Measurements from ENCODE around the gene CHRND. TPM values are rescaled to one million over a fixed set of nuclear protein-coding genes. Genes with fewer than 3 reads are reported as not detected.

The CHRND gene
- total and polyA plus RNA-seq, 2 donors, result 0.43 to 0.57 TPM

DNA sequence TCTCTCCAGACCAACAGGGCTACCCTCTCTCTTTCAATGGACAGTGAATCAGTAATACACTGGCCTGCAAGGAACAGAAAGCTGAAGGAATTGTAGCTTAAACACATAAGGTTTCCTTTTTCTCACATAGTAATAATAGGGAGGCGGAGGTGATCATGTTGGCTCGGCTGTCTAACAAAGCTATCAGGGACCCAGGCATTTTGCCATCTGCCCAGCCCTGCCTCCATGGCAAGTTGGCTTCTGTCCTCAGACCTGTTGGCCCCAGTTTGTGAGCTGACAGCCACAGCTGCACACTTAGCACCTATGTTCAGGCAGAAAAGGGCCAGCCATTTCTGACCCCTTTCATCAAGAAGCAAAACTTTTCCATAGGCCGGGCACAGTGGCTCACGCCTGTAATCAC, 11.5 kb downstream of the CHRND start:
- H3K27ac ChIP-seq (ENCODE audit: low read depth in 1 of 2, low read length in 1 of 2), result no peak overlapping the region
- peaks cover 0 to 2% of the 10 kb centered on the region in 2 donors for H3K4me1 ChIP-seq (ENCODE audit: control insufficient read depth in 2 of 2, insufficient read depth in 2 of 2, low read length in 2 of 2)
- H3K27me3 ChIP-seq (ENCODE audit: control insufficient read depth in 2 of 2, insufficient read depth in 1 of 2, low read length in 1 of 2), result peaks cover 0 to 26% of the 10 kb centered on the region in 2 donors
- H3K9me3 ChIP-seq (ENCODE audit: control insufficient read depth in 2 of 2, insufficient read depth in 1 of 2, low read length in 1 of 2), result peaks cover 2 to 3% of the 10 kb centered on the region in 2 donors
- 97% methylated on average over 4 of the region's 4 CpGs for WGBS
- H3K4me3 ChIP-seq (ENCODE audit: low read length in 2 of 2), result no peak overlapping the region
- no peaks in the 10 kb centered on the region for H3K36me3 ChIP-seq (ENCODE audit: control insufficient read depth in 2 of 2, insufficient read depth in 2 of 2, low read length in 1 of 2)
- no peak for DNase-seq (ENCODE audit: low read depth in 6 of 9, low spot score in 9 of 9)

DNA sequence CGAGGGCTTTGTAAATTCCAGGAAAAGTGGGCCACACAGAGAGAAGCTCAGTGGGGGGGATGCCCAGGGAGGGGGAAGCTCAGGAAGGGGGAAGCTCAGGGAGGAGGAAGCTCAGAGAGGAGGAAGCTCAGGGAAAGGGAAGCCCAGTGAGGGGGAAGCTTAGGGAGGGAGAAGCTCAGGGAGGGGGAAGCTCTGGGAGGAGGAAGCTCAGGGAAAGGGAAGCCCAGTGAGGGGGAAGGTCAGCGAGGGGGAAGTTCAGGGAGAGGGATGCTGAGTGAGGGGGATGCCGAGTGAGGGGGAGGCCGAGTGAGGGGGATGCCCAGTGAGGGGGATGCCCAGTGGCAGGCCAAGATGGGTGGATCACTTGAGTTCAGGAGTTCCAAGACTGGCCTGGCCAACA, 12.7 kb downstream of the CHRND start:
- Histone ChIP-seq H3K36me3 (ENCODE audit: control insufficient read depth in 2 of 2, insufficient read depth in 2 of 2, low read length in 1 of 2) (peaks cover 0 to 2% of the 10 kb centered on the region in 2 donors), H3K4me1 (ENCODE audit: control insufficient read depth in 2 of 2, insufficient read depth in 2 of 2, low read length in 2 of 2) (peaks cover 0 to 2% of the 10 kb centered on the region in 2 donors), H3K27me3 (ENCODE audit: control insufficient read depth in 2 of 2, insufficient read depth in 1 of 2, low read length in 1 of 2) (peaks cover 0 to 26% of the 10 kb centered on the region in 2 donors), H3K9me3 (ENCODE audit: control insufficient read depth in 2 of 2, insufficient read depth in 1 of 2, low read length in 1 of 2) (peaks cover 3% of the 10 kb centered on the region in 2 donors), H3K27ac (ENCODE audit: low read depth in 1 of 2, low read length in 1 of 2) (no peak overlapping the region), H3K4me3 (ENCODE audit: low read length in 2 of 2) (no peak overlapping the region)
- WGBS, result 10% methylated on average over 4 of the region's 4 CpGs
- DNase-seq (ENCODE audit: low read depth in 6 of 9, low spot score in 9 of 9), result no peak

DNA sequence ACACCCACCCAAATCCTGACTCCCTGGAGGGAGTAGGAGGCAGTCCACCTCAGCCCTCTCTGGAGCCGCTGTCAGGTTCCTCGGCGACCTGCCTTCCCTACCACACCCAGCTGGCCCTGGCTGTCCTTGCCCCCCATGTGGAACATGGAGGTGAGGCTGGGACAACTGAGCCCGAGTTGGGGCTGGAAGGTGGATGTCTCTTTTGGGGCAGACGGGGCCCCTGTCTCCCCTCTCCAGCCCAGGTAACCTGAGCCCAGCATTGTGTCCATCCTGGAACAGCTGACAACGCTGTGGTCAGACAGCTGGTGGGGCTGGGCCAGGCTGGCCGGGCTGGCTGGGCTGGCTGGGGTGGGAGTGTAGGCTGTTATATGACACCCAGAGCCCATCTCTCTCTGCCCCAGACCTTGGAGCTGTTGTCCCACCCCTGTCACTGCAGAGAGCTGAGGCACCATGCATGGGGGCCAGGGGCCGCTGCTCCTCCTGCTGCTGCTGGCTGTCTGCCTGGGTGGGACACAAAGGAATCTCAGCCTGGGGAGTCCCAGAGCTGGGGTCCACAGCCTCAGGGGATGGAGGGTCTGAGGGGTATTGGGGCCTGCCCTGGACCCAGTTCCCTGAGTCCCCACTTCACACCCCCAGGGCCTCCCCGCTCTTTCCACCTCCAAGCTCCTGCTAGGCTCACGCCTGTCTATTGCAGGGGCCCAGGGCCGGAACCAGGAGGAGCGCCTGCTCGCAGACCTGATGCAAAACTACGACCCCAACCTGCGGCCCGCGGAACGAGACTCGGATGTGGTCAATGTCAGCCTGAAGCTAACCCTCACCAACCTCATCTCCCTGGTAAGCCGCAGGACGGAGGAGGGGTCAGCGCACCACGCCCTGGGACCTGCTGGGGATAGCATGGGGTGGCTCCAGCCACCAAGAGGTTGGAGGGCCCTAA, 13.6 kb downstream of the CHRND start, which contains the start of gene CHRNG:
CHRNG (plus strand) TSS at position 395 of the 934 bp plus-strand sequence; CDS start at position 451, 56 bp downstream.
- H3K36me3 ChIP-seq (ENCODE audit: control insufficient read depth in 2 of 2, insufficient read depth in 2 of 2, low read length in 1 of 2), result peaks cover 0 to 3% of the 10 kb centered on the region in 2 donors
- DNase-seq (ENCODE audit: low read depth in 6 of 9, low spot score in 9 of 9), result no peak
- no peak within 1 kb of the TSS for H3K27ac ChIP-seq (ENCODE audit: low read depth in 1 of 2, low read length in 1 of 2)
- H3K9me3 ChIP-seq (ENCODE audit: control insufficient read depth in 2 of 2, insufficient read depth in 1 of 2, low read length in 1 of 2), result peaks cover 3% of the 10 kb centered on the region in 2 donors
- no peak within 1 kb of the TSS for H3K4me3 ChIP-seq (ENCODE audit: low read length in 2 of 2)
- peaks cover 0 to 2% of the 10 kb centered on the region in 2 donors for H3K4me1 ChIP-seq (ENCODE audit: control insufficient read depth in 2 of 2, insufficient read depth in 2 of 2, low read length in 2 of 2)
- 76% methylated on average over 23 of the region's 23 CpGs for WGBS
- peaks cover 0 to 26% of the 10 kb centered on the region in 2 donors for H3K27me3 ChIP-seq (ENCODE audit: control insufficient read depth in 2 of 2, insufficient read depth in 1 of 2, low read length in 1 of 2)

DNA sequence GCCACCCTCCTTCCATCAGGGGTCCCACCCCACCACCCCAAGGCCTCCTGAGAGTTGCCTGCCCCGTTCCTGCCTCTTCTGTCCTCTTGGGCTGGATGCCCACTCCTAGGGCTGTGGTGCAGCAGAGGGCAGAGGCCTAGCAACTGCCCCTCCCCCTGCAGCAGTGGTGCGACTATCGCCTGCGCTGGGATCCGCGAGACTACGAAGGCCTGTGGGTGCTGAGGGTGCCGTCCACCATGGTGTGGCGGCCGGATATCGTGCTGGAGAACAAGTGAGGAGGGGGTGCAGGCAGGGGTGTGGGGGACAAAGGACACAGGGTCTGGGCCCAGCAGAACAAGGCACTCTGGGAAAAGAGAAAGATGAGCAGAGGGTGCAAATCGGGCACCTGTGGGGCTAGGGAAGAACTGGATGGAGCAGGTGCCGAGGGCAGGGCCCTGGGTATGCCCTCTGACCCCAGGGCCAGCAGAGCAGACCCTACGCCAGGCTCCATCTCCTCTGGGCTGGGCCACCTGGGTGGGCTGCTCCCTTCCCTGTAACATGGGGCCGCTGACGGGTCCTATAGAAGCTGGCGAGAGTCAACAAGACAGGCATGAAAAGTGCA, 14.6 kb downstream of the CHRND start:
- peaks cover 3% of the 10 kb centered on the region in 2 donors for H3K9me3 ChIP-seq (ENCODE audit: control insufficient read depth in 2 of 2, insufficient read depth in 1 of 2, low read length in 1 of 2)
- H3K4me1 ChIP-seq (ENCODE audit: control insufficient read depth in 2 of 2, insufficient read depth in 2 of 2, low read length in 2 of 2), result peaks cover 0 to 2% of the 10 kb centered on the region in 2 donors
- WGBS, result 93% methylated on average over 17 of the region's 17 CpGs
- H3K4me3 ChIP-seq (ENCODE audit: low read length in 2 of 2), result no peak overlapping the region
- peaks cover 0 to 3% of the 10 kb centered on the region in 2 donors for H3K36me3 ChIP-seq (ENCODE audit: control insufficient read depth in 2 of 2, insufficient read depth in 2 of 2, low read length in 1 of 2)
- DNase-seq (ENCODE audit: low read depth in 6 of 9, low spot score in 9 of 9), result no peak
- peaks cover 0 to 26% of the 10 kb centered on the region in 2 donors for H3K27me3 ChIP-seq (ENCODE audit: control insufficient read depth in 2 of 2, insufficient read depth in 1 of 2, low read length in 1 of 2)
- H3K27ac ChIP-seq (ENCODE audit: low read depth in 1 of 2, low read length in 1 of 2), result no peak overlapping the region

DNA sequence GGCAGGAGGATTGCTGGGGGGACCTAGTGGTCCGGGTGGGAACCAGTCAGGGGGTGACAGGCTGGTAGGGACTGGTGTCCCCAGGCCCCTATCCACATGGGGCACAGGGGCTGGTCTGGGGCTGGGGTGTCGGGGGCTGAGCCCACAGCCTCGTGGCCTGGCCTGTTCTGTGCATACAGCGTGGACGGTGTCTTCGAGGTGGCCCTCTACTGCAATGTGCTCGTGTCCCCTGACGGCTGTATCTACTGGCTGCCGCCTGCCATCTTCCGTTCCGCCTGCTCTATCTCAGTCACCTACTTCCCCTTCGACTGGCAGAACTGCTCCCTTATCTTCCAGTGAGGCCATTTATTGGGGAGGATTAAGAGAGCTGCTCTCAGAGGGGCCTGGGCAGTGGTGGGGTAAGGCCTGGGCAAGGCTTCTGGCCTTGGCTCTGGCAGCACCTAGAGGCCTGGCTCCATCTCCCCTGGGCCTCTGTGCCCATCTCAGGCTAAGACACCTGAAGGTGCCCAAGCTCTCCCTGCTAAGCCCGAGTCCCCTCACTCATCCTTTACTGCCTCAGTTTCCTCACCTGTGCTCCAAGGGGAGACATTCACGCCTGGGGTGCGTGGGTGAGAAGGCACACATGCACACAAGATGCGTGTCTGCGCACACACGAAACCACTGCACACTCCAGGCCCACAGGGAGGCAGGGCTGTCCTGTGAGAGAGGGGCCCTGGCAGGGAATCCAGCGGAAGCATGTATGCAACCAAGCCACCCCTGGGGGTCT, 15.4 kb downstream of the CHRND start:
- H3K9me3 ChIP-seq (ENCODE audit: control insufficient read depth in 2 of 2, insufficient read depth in 1 of 2, low read length in 1 of 2), result peaks cover under 1 to 2% of the 10 kb centered on the region in 2 donors

DNA sequence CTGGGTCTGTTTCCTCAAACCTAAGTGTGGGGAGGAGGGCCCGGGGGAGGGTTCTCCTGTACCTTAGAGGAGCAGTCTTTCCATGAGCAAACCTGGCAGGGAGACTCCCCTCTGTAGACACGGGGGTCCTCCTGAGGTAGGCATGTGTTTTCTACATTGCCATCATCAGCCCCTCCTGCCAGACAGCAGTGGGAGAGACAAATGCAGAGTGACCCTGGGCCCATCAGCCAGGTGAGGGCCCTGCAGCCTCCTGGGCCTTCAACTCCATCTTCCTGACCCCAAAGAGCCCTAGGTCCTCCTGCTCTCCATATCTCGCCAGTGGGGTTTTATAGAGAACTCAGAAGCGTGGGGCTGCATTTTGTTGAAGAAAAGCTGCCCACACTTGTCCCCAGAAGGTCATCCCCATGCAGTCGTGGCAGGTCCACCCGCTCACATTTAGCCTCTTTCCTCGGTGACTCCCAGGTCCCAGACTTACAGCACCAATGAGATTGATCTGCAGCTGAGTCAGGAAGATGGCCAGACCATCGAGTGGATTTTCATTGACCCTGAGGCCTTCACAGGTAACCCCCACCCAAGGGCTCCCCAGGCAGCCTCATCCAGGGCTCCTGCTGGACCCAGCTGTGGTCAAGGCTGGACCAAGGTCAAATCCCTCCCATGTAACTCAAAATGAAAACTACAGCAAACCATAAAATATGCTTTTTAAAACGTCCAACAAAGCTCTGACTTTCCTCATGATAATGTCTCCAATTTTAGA, 16.2 kb downstream of the CHRND start:
- peaks cover 0 to 1% of the 10 kb centered on the region in 2 donors for H3K9me3 ChIP-seq (ENCODE audit: control insufficient read depth in 2 of 2, insufficient read depth in 1 of 2, low read length in 1 of 2)
- H3K27ac ChIP-seq (ENCODE audit: low read depth in 1 of 2, low read length in 1 of 2), result no peak overlapping the region
- DNase-seq (ENCODE audit: low read depth in 6 of 9, low spot score in 9 of 9), result no peak
- H3K4me1 ChIP-seq (ENCODE audit: control insufficient read depth in 2 of 2, insufficient read depth in 2 of 2, low read length in 2 of 2), result peaks cover 0 to 2% of the 10 kb centered on the region in 2 donors
- H3K36me3 ChIP-seq (ENCODE audit: control insufficient read depth in 2 of 2, insufficient read depth in 2 of 2, low read length in 1 of 2), result peaks cover 8 to 11% of the 10 kb centered on the region in 2 donors
- WGBS, result 81% methylated on average over 9 of the region's 9 CpGs
- H3K27me3 ChIP-seq (ENCODE audit: control insufficient read depth in 2 of 2, insufficient read depth in 1 of 2, low read length in 1 of 2), result peaks cover 0 to 25% of the 10 kb centered on the region in 2 donors
- no peak overlapping the region for H3K4me3 ChIP-seq (ENCODE audit: low read length in 2 of 2)

More for the DNA sequence above, 15.4 kb downstream of the CHRND start:
- DNase-seq (ENCODE audit: low read depth in 6 of 9, low spot score in 9 of 9), result no peak
- H3K27ac ChIP-seq (ENCODE audit: low read depth in 1 of 2, low read length in 1 of 2), result no peak overlapping the region
- 56% methylated on average over 19 of the region's 19 CpGs for WGBS
- H3K27me3 ChIP-seq (ENCODE audit: control insufficient read depth in 2 of 2, insufficient read depth in 1 of 2, low read length in 1 of 2), result peaks cover 0 to 26% of the 10 kb centered on the region in 2 donors
- H3K4me1 ChIP-seq (ENCODE audit: control insufficient read depth in 2 of 2, insufficient read depth in 2 of 2, low read length in 2 of 2), result peaks cover 0 to 2% of the 10 kb centered on the region in 2 donors
- peaks cover 3 to 6% of the 10 kb centered on the region in 2 donors for H3K36me3 ChIP-seq (ENCODE audit: control insufficient read depth in 2 of 2, insufficient read depth in 2 of 2, low read length in 1 of 2)
- H3K4me3 ChIP-seq (ENCODE audit: low read length in 2 of 2), result no peak overlapping the region

DNA sequence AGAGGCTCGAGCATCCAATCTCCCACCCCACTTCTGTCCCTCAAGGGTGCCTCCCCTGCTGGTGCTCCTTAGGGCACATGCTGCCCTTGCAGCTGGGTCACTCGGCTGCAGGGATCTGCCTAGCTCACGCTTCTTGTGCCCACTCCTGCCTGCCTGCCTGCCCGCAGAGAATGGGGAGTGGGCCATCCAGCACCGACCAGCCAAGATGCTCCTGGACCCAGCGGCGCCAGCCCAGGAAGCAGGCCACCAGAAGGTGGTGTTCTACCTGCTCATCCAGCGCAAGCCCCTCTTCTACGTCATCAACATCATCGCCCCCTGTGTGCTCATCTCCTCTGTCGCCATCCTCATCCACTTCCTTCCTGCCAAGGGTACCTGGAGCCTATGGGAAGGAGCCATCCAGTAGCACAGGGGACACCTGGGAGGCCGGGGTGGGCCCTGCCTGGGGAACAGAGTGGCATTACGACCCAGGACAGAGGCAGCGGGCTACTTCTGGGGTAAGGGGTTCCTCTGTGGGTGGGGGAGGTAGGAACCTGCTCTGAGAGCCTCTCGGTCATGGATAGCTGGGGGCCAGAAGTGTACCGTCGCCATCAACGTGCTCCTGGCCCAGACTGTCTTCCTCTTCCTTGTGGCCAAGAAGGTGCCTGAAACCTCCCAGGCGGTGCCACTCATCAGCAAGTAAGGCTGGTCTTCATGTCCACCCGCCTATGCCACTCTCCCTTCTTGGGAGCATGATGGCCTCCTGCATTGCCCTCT, 16.9 kb downstream of the CHRND start:
- Histone ChIP-seq H3K27ac (ENCODE audit: low read depth in 1 of 2, low read length in 1 of 2) (no peak overlapping the region), H3K9me3 (ENCODE audit: control insufficient read depth in 2 of 2, insufficient read depth in 1 of 2, low read length in 1 of 2) (peaks cover 0 to 1% of the 10 kb centered on the region in 2 donors), H3K4me3 (ENCODE audit: low read length in 2 of 2) (no peak overlapping the region), H3K36me3 (ENCODE audit: control insufficient read depth in 2 of 2, insufficient read depth in 2 of 2, low read length in 1 of 2) (peaks cover 13 to 18% of the 10 kb centered on the region in 2 donors), H3K4me1 (ENCODE audit: control insufficient read depth in 2 of 2, insufficient read depth in 2 of 2, low read length in 2 of 2) (peaks cover 0 to 2% of the 10 kb centered on the region in 2 donors), H3K27me3 (ENCODE audit: control insufficient read depth in 2 of 2, insufficient read depth in 1 of 2, low read length in 1 of 2) (peaks cover 0 to 22% of the 10 kb centered on the region in 2 donors)
- DNase-seq (ENCODE audit: low read depth in 6 of 9, low spot score in 9 of 9), result no peak
- WGBS, result 96% methylated on average over 20 of the region's 20 CpGs

DNA sequence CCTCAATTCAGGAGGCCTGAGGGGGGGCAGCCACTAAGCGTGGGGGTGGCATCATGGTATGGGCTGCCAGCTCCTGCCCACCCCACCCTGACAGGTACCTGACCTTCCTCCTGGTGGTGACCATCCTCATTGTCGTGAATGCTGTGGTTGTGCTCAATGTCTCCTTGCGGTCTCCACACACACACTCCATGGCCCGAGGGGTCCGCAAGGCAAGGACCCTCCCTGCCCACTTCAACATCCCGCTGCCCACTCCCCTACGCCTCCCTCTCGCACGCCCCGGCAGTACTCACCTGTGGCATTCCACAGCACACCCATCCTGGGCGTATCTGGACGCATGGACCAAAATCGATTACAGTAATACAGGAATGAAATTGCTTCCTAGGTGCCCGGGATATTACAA, 17.5 kb downstream of the CHRND start:
- 95% methylated on average over 14 of the region's 14 CpGs for WGBS
- peaks cover 0 to 2% of the 10 kb centered on the region in 2 donors for H3K4me1 ChIP-seq (ENCODE audit: control insufficient read depth in 2 of 2, insufficient read depth in 2 of 2, low read length in 2 of 2)
- peaks cover 0 to 21% of the 10 kb centered on the region in 2 donors for H3K27me3 ChIP-seq (ENCODE audit: control insufficient read depth in 2 of 2, insufficient read depth in 1 of 2, low read length in 1 of 2)
- no peak overlapping the region for H3K4me3 ChIP-seq (ENCODE audit: low read length in 2 of 2)
- peaks cover 0 to 1% of the 10 kb centered on the region in 2 donors for H3K9me3 ChIP-seq (ENCODE audit: control insufficient read depth in 2 of 2, insufficient read depth in 1 of 2, low read length in 1 of 2)
- DNase-seq (ENCODE audit: low read depth in 6 of 9, low spot score in 9 of 9), result no peak
- peaks cover 13 to 18% of the 10 kb centered on the region in 2 donors for H3K36me3 ChIP-seq (ENCODE audit: control insufficient read depth in 2 of 2, insufficient read depth in 2 of 2, low read length in 1 of 2)
- H3K27ac ChIP-seq (ENCODE audit: low read depth in 1 of 2, low read length in 1 of 2), result no peak overlapping the region

Measured in thymus (tissue), 11 donors.